Pulmonary artery endothelial cell (primary cell): ENCODE data around the gene RUNX2. TPM values are rescaled to one million over a fixed set of nuclear protein-coding genes. Genes with fewer than 3 reads are reported as not detected.

Source experiments
- DNase-seq: peaks from one replicate; pipeline ENCODE4 v3.0.0-alpha.2; 2011; ENCODE audit warnings: low read depth, low spot score
- total RNA-seq: library from RNA; depleted of rRNA; stranded (reverse); fragments of >200 nt; gene quantifications from 2 replicates; pipeline ENCODE4 v1.2.3, GENCODE V29; 2014

Gene RUNX2
- total RNA-seq, 1 donor from 2014 or later: not detected

DNA sequence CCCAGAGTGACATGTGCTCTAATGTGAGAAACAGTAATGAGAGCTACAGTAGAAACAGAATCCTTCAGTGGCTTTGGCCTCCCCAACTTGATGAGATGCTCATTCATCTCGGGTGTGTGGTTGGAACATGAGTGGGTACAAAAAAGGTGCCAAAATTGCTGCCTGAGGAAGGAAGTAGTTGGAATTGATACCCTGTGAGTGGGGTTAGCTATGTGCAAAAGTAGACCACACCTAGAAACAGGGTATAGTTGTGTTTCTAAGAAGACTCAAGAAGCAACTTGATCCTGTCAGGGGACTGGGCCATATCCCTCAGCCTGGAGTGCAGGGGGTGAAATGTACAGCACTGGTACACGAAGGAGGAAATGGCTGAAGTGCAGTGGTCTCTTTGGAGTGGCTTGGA lies 256.0 kb downstream of the RUNX2 start:
- no peak for DNase-seq

DNA sequence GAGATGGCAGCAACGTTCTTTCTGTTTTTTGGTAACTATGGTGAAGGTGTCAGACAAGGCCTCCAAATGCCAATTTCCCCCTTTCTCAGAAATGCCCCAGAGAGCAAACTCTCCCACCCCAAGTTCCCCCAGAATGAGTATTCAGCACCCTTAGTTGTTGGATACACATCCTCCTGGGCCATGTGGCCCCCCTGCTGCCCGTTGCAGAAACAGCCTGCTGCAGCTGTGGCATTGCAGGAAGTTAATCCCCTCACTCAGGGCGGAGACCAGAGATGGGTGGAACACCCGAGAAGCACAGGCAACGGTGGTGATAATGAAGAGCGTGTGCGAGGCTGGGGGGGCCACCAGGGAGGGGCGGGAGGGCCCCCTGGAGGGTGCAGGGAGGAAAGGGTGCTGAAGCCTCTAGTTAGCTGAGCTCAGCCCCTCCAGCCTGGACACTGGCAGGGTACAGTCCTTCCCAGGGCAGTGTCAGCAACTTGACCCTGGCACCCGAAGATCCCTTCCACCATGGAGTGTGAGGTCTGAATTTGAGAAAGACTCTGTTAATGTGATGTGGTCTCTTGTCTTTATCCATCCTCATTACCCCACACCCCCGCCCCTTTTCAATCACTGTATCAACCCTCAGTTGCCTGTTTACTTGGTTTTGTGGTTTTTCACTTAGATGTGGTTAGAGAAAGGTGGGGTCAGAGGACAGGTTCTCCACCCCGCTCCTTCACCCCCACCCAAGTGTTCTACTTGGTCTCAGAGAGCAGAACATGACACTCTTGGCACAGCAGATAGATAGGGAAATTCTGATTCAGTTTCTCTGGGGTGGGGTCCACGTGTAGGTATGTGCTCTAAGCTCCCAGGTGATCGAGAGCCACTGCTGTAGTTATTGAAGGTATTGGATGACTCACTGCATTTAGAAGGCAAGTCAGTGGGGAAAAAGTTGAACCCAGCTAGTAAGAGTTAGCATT lies 258.4 kb downstream of the RUNX2 start:
- DNase-seq: no peak

DNA sequence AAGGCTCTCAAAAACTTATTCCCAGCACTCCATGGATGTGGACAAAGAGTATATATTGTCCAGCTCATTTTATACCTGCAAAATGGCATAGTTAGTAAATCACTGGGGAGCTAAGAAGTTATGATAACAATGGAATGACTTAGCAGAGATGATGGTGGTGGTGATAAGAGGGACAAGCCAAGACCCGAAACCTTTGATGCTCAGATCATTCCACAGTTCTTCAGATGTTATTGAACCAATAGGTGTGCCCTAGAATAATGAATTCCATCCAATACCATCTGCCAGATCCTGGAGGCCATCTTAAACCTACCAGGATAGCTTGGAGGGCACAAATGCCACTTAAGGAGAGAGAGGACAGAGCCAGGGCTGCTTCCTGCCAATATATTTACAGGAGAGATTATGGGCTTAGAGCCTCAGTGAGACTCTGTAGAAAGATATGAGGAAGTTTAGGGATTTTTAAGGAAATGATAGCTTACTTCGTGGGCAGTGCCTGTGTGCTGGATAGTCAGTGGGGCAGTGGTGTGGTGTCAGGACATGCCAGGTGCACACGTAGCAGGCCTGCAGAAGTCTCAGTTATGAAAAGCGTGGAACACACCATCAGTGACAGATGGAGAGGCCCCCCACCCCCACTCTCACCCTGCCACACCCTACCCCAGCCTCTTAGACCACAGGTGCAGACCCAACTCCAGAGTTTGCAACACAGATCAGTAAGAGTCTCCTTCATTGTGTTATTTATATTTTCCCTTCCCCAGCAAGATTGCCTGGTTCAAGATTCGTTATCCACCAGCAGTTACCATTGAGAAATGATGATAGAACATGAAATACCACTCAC lies 259.3 kb downstream of the RUNX2 start:
- no peak for DNase-seq

DNA sequence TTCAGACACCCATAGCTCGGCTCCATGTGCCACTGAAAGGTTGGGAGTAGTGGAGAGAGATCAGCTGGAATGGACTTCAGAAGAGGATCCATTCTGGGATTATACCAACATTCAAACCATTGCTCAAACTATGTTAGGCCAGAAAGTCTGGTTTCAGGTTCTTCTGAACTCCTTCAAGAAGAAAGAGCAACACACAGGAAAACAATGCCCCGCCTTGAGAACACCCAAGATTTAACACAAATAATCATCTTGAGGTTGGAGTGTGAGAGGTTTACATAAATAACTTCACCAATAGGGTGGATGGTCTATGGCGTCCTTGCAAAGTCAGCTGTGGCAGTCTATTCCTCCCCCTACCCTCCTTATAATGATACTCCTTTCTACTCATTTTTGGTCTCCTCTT lies 261.2 kb downstream of the RUNX2 start:
- DNase-seq: no peak

DNA sequence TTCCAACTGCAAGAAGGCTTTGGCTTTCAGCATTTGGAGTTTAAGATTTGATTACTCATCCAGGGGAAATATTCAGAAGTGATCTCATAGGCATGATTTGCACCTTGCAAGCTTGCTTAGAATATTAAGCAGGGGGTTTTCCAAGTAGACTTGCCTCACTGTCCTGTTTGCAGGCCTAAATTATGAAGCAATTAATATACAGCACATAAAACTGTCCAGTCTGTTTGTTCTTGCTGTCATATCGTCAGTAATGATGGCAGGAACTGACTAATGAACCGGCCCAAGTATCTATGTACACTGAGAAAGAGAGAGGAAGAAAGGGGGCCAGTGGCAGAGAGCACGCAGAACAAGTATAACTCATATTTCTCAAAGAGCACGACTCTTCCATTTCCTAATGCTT lies 262.1 kb downstream of the RUNX2 start:
- DNase-seq: no peak

DNA sequence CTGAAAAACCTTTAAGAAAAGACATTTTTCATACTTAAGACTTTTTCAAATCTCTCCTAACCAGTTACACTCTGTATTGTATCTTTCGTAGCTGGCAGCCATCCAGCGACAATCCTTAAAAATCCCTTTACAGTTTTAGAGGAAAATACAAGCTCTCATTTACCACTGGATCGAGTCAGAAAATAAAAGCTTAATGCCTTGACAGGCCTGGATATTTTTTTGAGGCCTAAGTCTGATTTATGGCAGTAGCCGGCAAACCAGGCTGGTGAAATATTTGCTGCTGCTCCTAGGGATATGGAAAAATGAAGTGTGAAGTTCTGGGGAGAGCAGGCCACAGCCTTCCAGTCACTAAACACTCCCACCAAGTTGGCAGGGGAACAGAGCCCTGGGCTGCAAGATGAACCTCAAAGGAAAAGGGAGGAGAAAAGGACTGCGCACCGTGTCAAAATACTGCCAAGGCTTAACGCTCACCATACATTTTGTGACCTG lies 262.6 kb downstream of the RUNX2 start:
- no peak for DNase-seq

DNA sequence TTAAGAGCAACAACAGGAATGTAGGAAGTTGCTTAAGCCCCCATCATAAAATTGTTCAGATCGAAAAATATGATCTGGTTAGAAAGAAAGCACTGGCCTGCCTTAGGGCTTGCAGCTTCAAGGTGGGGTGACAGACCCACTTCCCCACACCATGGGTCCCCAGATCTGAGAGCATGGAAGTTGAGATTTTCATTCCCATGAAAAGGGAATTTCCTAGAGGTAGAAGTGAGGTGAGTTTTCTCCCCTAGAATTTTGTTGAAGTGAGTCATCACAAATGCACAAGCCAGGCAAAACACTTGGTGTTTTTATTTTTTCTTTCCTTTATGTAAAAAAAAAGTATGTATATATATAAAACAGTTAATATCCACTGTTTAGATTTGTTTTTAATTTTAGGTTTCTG lies 263.2 kb downstream of the RUNX2 start:
- DNase-seq: no peak

DNA sequence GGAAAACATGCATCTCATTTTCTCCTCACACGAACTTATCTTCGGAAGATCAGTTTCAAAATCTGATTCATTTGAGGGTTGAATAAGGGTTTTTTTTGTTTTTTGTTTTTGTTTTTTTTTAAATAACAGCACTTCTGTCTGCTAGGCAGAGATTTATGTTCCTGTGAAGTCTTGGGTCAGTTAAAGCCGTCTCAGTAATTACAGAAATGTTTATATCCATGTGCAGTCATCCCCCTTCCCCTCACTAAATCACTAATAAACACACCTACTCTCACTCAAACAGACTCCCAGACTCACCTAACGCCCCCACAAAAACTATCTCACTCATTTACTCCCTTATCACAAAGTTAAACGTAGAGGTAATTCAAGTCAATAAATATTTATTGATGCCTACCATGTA lies 263.8 kb downstream of the RUNX2 start:
- DNase-seq: no peak

DNA sequence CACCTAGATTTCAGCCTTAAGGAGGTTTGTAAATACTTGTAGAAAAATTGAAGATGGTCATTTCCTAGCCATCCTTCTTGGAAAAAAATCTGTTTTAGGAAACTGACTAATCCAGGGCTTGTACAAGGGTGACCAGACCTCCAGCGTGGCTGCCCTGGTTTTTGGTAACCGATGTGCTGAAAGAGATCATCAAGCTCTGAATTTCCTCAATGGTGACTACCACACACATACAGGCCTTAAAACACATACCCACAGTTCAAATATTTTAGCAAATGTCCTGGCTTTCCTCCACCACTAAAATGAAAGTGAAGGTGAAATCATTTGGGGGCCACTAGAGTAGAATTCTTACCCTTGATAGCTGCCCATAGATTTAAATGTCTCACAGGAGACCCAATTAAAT lies 264.9 kb downstream of the RUNX2 start:
- DNase-seq: no peak

DNA sequence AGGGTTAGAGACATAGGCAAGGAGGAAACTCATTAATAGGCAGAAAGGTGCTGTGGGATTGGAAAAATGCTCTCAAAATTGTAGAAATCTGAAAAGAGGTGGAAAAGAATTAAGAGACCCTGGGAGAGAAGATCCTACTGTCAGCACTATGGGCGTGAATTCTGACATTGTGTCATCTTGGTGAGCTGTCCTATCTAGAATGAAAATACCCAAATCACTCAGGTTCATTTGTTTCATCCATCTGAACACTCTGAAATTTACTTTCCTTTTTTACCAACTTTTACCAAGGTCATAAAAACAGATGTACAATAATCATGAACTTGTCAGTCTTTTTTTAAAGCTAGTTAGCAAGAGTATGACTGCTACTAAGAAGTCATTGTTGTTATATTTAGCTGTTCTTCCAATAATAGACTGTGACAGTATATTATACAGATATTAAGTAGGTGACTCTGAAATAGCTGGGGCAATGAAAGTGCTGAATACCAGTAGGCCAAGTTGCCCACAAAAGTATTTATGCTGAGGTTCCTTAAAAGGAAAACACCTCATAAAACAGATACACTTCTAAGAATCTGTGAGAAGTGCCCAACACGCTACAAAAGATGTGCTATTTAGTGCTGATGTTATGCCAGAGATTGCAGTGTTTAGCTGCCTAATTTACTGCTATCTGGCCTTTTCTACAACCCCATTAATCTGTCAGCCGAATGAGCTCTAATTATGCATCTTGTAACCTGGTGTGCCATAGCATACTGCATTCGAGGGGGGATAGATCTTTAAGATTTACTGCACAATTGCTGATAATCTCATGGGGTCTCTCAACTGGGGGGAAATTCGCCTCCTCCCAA lies 267.1 kb downstream of the RUNX2 start:
- DNase-seq: no peak

DNA sequence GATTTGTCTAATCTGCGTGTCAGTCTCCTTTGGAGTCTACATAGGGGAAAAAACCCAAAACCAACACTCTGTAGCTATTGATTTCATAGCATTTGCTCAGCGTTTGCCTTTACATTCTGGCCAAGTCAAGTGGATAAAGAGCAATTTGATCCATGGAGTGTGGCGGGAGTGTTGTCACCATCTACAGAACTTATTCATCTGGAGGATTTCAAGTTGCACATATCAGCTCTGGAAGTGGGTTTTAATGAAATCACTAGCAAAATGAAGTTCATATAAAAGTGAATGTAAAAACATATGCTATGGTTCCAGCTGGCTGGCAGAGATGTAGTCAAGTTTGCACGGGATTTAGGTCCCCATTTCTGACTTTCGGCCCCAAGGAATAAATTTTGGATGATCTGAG lies 269.3 kb downstream of the RUNX2 start:
- no peak for DNase-seq

DNA sequence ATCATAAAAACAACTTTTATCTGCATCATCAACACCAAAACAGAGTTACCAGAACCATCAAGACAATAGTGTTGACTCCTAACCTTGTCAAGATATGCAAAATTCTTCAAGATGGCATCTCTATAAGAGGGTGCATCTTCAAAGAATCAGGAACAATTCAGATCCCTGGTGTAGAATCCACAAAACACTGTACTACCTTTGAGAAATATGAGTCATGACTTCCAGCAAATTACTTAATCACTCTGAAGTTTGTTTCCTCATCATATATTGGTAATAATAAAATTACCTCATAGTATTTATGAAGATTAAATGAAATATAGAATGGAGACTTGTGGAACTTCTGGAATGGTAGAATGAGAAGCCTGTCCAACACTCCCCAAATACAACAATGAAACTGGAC lies 270.9 kb downstream of the RUNX2 start:
- no peak for DNase-seq

DNA sequence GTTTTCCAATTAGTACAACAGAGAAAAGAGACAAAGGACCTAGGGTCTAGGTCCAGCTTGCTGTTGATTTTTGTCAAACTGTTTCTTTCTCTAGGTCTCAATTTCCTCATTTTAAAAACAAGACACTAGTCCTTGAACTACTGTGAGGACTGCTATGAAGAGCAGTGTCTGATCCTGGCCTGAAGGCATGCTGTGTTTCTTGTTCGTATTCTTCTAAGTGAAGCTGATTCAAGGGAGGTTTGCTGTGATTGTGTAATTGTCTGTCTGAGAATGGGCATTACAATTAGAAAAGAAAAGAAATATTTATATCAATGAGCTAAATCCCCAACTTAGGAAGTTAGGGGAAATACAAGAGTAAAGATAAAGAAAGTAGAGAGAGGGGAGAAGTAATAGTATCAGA lies 277.8 kb downstream of the RUNX2 start:
- no peak for DNase-seq

DNA sequence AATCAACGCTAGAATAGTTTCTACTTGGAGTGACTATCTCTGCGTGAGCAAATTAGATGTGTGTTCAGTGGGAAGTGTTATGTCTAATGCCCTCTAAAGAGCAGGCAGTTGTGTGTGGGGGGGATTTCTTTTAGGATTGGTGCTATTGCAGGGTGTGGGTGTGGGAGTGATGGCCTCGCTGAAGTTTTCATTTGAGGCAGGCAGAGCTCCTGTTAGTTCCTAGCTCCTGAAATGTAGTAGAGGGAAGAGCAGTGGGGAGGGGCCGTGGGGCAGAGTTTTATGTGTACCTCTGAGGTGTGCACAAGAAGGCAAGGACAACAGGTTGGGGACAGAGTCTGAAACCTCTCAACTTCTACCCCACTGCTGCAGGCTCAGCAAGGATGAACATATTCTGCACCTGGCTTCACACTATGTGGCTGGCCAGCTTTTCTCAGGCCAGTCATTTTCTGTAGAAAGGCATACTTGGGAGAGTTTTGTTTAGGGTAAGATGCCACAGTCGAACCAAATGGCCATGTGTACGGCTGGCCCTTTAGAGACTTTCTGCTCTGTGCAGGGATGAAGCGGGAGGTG lies 278.8 kb downstream of the RUNX2 start:
- no peak for DNase-seq

DNA sequence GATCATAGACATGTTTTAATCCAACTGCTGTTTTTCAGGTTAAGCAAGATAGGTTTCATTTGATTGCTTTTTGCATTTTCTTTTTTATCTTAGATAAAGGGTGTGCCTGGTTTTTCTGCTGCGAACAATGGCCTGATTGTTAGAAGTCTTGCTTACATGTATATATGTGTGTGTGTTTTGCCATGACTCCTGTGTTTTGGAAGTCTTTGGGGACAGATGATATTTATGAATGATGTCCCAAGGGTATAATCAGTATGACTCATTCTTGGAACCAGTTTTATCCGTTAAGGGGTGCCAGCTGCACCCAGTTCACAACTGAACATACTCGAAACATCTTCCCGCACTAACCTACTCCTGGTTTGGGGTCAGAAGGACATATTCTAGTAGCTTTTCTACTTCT lies 279.7 kb downstream of the RUNX2 start:
- DNase-seq: no peak

DNA sequence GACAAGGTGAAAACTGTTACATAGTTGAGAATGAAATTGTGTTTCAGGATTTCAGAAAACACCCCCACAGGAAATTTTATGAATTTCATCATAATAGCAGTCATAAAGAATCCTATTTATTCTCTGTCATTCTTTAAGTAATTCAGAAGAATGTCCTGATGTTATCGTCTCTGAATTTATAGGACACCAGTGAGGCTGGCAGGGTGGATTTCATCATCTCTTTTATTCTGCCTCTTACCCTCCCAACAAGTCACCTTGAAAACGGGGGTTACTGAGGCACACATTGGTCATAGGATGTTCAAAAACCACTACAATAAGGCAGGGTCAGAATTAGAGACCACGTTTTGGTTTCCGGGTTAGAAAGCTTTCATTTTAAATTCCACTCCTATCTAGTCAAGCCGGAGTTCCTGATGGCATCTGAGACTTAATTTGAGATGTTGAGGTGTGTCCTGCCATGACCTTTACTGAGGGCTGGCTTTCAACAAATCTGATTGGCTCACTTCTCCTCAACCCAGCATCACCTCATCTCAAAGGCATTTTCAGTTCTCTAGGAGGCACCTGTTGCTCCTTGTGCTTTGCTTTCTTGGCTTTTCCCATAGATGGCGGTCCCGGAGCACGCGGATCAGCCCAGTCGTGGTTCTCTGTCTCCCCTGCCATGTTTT lies 280.3 kb downstream of the RUNX2 start:
- DNase-seq: no peak

DNA sequence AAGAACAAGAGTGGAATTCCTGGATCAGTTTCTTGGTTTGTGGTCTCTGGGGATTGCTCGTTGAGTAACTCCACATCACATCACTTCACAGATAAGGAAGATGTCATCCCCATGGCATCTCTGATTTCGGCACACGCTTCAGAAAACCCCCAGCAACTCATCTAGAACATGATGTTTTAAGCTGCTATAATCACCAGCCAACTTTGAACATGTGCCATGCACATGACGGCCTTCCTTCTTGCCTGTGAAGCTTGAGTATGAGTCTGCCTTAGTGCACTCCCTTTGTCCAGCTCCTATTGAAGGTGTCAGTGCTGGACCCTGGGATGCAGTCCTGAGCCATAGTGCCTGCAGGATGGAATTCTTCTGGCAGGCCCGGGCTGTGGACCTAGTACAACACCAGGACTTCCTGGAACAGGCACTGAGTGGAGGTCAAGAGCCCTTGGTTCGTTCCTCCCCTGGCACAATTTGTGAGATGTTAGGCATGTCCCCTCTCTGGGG lies 281.1 kb downstream of the RUNX2 start:
- DNase-seq: no peak

DNA sequence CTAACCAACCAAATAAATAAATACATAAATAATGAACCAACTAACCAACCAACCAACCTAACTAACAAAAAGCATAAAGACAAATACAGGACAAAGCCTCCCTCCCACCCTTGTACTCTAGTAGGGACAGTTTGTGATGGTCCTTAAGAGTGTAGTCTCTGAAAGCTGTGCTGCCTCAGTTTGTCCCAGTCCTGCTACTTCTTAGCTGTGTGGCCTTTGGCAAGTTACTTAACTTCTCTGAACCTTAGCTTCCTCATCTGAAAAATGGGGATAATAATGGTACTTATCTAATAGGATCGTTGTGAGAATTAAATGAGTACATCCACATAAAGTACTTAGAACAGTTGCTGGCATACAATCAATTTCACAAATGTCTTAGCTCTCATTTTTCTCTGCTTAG lies 282.2 kb downstream of the RUNX2 start:
- no peak for DNase-seq

DNA sequence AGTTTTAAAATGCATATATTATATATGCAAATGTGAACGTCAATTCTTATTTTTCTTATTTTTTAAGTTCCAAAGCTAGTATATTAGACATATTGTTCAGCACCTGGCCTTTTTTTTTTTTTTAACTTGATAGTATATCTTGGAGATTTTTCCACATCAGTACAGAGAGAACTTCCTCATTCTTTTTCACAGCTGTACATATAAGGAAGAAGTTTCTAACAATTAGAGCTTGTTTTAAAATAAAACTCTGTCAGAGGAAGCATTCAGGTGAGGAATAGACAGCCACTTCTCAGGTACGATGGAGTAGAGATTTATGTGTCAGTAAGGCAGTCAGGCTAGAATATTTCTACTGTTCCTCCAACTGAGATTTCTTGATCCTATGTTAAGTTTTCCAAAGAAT lies 282.7 kb downstream of the RUNX2 start:
- no peak for DNase-seq

DNA sequence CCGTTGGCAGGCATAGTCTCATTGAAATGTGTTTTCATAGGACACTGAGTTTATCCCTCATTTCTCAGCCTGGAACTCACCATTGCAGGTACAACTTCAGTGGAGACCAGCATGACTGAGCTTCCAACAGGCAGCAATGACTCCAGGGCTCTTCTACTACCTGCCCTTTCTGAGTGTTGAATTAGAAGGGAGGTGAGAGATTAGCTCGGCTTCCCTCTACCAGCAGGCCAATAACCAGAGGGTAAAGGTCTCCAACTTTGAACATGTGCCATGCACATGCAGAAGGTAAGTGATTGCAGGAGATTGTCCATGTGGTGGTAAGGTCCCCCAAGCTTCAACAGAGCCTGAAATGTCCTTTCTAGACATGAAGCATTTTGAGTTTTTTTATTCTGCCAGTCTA lies 283.4 kb downstream of the RUNX2 start:
- no peak for DNase-seq
